Keratinocyte (primary cell): ENCODE measurements around the gene KRTAP3-1. TPM values are rescaled to one million over a fixed set of nuclear protein-coding genes. Genes with fewer than 3 reads are reported as not detected.

ENCODE experiments used
- DNase-seq: peaks from one replicate; pipeline ENCODE4 v3.0.0-alpha.2; 2011; ENCODE audit warnings: low read depth, missing footprints, low spot score
- FAIRE-seq: peaks from 2 replicates; lab custom pipeline; 2011; peaks lifted over from hg19 to GRCh38; lab: Jason Lieb, UNC
- H2AFZ ChIP-seq: 2 replicates; pipeline ENCODE4 v1.6.0; 2012; ENCODE audit warnings: low read length, control low read depth, inconsistent platforms; ENCODE audit not compliant: control insufficient read depth
- H3K27ac ChIP-seq: 2 replicates; pipeline ENCODE4 v1.5.1; 2011; ENCODE audit warnings: low read length; ENCODE audit not compliant: control insufficient read depth, insufficient read depth
- H3K27me3 ChIP-seq: 3 replicates; pipeline ENCODE4 v1.6.0; 2011; ENCODE audit warnings: low read length; ENCODE audit not compliant: control insufficient read depth, insufficient read depth; ENCODE audit errors: extremely low read depth
- H3K36me3 ChIP-seq, 2 experiments: 2 replicates in 1 of 2; 3 replicates in 1 of 2; pipeline ENCODE4 v1.5.1; 2011; ENCODE audit warnings: low read length in 2 of 2, mild to moderate bottlenecking in 1 of 2; ENCODE audit not compliant: control insufficient read depth in 2 of 2, insufficient read depth in 2 of 2; ENCODE audit errors: extremely low read depth in 1 of 2
- H3K4me1 ChIP-seq: 3 replicates; pipeline ENCODE4 v1.5.1; 2011; ENCODE audit warnings: low read length; ENCODE audit not compliant: control insufficient read depth, insufficient read depth; ENCODE audit errors: extremely low read depth
- H3K4me2 ChIP-seq: 3 replicates; pipeline ENCODE4 v1.6.0; 2011; ENCODE audit warnings: low read depth, low read length; ENCODE audit not compliant: control insufficient read depth, insufficient read depth; ENCODE audit errors: extremely low read depth
- H3K4me3 ChIP-seq, 3 experiments: fragments of 200-600 bp in 1 of 3; sonication (generic) in 1 of 3; 2 replicates in 2 of 3; 3 replicates in 1 of 3; pipeline ENCODE4 v1.5.1; 2011 to 2016; ENCODE audit warnings: low read length in 3 of 3, mild to moderate bottlenecking in 3 of 3, control low read depth in 2 of 3, inconsistent platforms in 1 of 3, low read depth in 1 of 3, mixed read lengths in 1 of 3, mixed run types in 1 of 3, moderate library complexity in 1 of 3; ENCODE audit not compliant: control insufficient read depth in 2 of 3, insufficient read depth in 2 of 3; ENCODE audit errors: extremely low read depth in 1 of 3
- H3K79me2 ChIP-seq: 2 replicates; pipeline ENCODE4 v1.6.0; 2012; ENCODE audit warnings: low read length; ENCODE audit not compliant: control insufficient read depth, insufficient read depth
- H3K9ac ChIP-seq: 3 replicates; pipeline ENCODE4 v1.6.0; 2011; ENCODE audit warnings: low read length; ENCODE audit not compliant: control insufficient read depth, insufficient read depth; ENCODE audit errors: extremely low read depth
- H3K9me1 ChIP-seq: 3 replicates; pipeline ENCODE4 v1.6.0; 2011; ENCODE audit warnings: low read length; ENCODE audit not compliant: control insufficient read depth, insufficient read depth; ENCODE audit errors: extremely low read depth
- H3K9me3 ChIP-seq: 2 replicates; pipeline ENCODE4 v1.5.1; 2012; ENCODE audit warnings: low read depth, low read length; ENCODE audit not compliant: control insufficient read depth
- H4K20me1 ChIP-seq: 3 replicates; pipeline ENCODE4 v1.6.0; 2011; ENCODE audit warnings: low read length; ENCODE audit not compliant: control insufficient read depth, insufficient read depth; ENCODE audit errors: extremely low read depth
- EZH2 ChIP-seq: IDR thresholded peaks from one replicate; pipeline ENCODE4 v1.6.1; 2012; ENCODE audit warnings: inconsistent platforms, mild to moderate bottlenecking, low read length, moderate library complexity
- dilution Hi-C: fragments of 300-500 bp; cut with MboI; formaldehyde crosslinking; loops from one replicate; pipeline ENCODE4 v1.7.0; 2020; ENCODE audit warnings: low sequenced_read_pairs; ENCODE audit not compliant: extremely low pct_ligation_motif_present
- polyA plus RNA-seq, 5 experiments: library from polyadenylated mRNA; depleted of rRNA in 3 of 5; stranded (reverse) in 3 of 5; stranded (forward) in 1 of 5; unstranded in 1 of 5; fragments of >200 nt; gene quantifications; 1 replicate in 1 of 5; 2 replicates in 3 of 5; 3 replicates in 1 of 5; pipeline versions ENCODE4 v1.2.1 to v1.2.3, GENCODE V29; 2011 to 2012; ENCODE audit warnings: missing spikeins in 2 of 5, low read depth in 1 of 5, low replicate concordance in 1 of 5
- small RNA-seq, 3 experiments: library from RNA; depleted of rRNA; stranded (forward); fragments of <200 nt; gene quantifications; one replicate each; pipeline ENCODE3, GENCODE V24; 2012; ENCODE audit warnings: low read depth in 3 of 3, low replicate concordance in 1 of 3; ENCODE audit not compliant: insufficient read length in 3 of 3
- TF ChIP-seq, protein P1 (sequence below), 3 experiments: IDR thresholded peaks in 1 of 3; conservative IDR thresholded peaks in 1 of 3; optimal IDR thresholded peaks in 1 of 3; 2 replicates in 2 of 3; 3 replicates in 1 of 3; pipeline versions ENCODE3 to v1.5.1; 2011; ENCODE audit warnings: low read length in 3 of 3, mild to moderate bottlenecking in 3 of 3, moderate library complexity in 2 of 3, control low read depth in 1 of 3, inconsistent platforms in 1 of 3; ENCODE audit not compliant: insufficient read depth in 2 of 3; ENCODE audit errors: extremely low read depth in 1 of 3

Gene KRTAP3-1
- polyA plus RNA-seq, 1 donor (not counting 4 experiments of a cell fraction or from before 2014, with no cell fraction given), result not detected

GRCh38 chr17:40961591-40961990 lies 47.3 kb downstream of the KRTAP3-1 start:
- FAIRE-seq (no peak), DNase-seq (no peak)
- Histone ChIP-seq H3K36me3 (no peaks in the 10 kb centered on the region), H3K9me3 (no peaks in the 10 kb centered on the region), H3K27me3 (no peaks in the 10 kb centered on the region), H3K79me2 (no peaks in the 10 kb centered on the region), H3K27ac (no peak overlapping the region), H3K4me2 (no peak overlapping the region), H2AFZ (no peak overlapping the region), H4K20me1 (no peaks in the 10 kb centered on the region), H3K4me1 (peaks cover 30% of the 10 kb centered on the region), H3K9me1 (no peaks in the 10 kb centered on the region), H3K9ac (no peak overlapping the region), H3K4me3 (no peak overlapping the region)
- no peak for TF ChIP-seq EZH2
- TF ChIP-seq, protein P1, sequence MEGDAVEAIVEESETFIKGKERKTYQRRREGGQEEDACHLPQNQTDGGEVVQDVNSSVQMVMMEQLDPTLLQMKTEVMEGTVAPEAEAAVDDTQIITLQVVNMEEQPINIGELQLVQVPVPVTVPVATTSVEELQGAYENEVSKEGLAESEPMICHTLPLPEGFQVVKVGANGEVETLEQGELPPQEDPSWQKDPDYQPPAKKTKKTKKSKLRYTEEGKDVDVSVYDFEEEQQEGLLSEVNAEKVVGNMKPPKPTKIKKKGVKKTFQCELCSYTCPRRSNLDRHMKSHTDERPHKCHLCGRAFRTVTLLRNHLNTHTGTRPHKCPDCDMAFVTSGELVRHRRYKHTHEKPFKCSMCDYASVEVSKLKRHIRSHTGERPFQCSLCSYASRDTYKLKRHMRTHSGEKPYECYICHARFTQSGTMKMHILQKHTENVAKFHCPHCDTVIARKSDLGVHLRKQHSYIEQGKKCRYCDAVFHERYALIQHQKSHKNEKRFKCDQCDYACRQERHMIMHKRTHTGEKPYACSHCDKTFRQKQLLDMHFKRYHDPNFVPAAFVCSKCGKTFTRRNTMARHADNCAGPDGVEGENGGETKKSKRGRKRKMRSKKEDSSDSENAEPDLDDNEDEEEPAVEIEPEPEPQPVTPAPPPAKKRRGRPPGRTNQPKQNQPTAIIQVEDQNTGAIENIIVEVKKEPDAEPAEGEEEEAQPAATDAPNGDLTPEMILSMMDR (optimal IDR thresholded peaks at IDR 0.05 in 1 of 3, IDR thresholded peaks at IDR 0.05 in 1 of 3, conservative IDR thresholded peaks at IDR 0.05 in 1 of 3; ENCODE audit: extremely low read depth in 1 of 3, insufficient read depth in 2 of 3, low read length in 3 of 3), result no peak
- dilution Hi-C loops, result no loop called here

GRCh38 chr17:40960144-40960543 lies 48.8 kb downstream of the KRTAP3-1 start:
- H3K27ac ChIP-seq, result no peak overlapping the region
- H2AFZ ChIP-seq, result no peak overlapping the region
- no peaks in the 10 kb centered on the region for H3K9me3 ChIP-seq
- TF ChIP-seq, protein P1 (optimal IDR thresholded peaks at IDR 0.05 in 1 of 3, IDR thresholded peaks at IDR 0.05 in 1 of 3, conservative IDR thresholded peaks at IDR 0.05 in 1 of 3; ENCODE audit: extremely low read depth in 1 of 3, insufficient read depth in 2 of 3, low read length in 3 of 3), result no peak
- TF ChIP-seq EZH2, result no peak
- H3K9ac ChIP-seq, result no peak overlapping the region
- DNase-seq, result no peak
- H3K27me3 ChIP-seq, result no peaks in the 10 kb centered on the region
- no peak overlapping the region for H3K4me2 ChIP-seq
- no peaks in the 10 kb centered on the region for H4K20me1 ChIP-seq
- peaks cover 38% of the 10 kb centered on the region for H3K4me1 ChIP-seq
- no peaks in the 10 kb centered on the region for H3K9me1 ChIP-seq
- no peak overlapping the region for H3K4me3 ChIP-seq
- no peaks in the 10 kb centered on the region for H3K36me3 ChIP-seq
- dilution Hi-C loops, result no loop called here
- H3K79me2 ChIP-seq, result no peaks in the 10 kb centered on the region
- FAIRE-seq, result no peak

Small RNA genes lying within 50 kb of the gene (small RNA-seq; reads per million reads assigned to genes)
- gene KRTAP3-4P, result 0 to 0.07 (median 0) reads per million in 3 experiments

Other genes with a start within 250 kb of the KRTAP3-1 start
- gene KRT26, start 236.9 kb downstream of the KRTAP3-1 start, polyA plus RNA-seq, result not detected in 3 replicates
- 0.05 TPM in 1 of 3 replicates, not detected in the others for gene KRT27, start 226.6 kb downstream of the KRTAP3-1 start, polyA plus RNA-seq
- not detected in 3 replicates for gene KRT28, start 209.2 kb downstream of the KRTAP3-1 start, polyA plus RNA-seq
- 27.2 to 67.9 TPM (median 66.2 TPM) in 3 replicates for gene KRT10, start 186.5 kb downstream of the KRTAP3-1 start, polyA plus RNA-seq
- not detected in 3 replicates for gene KRT12, start 141.9 kb downstream of the KRTAP3-1 start, polyA plus RNA-seq
- not detected in 3 replicates for gene KRT20, start 123.9 kb downstream of the KRTAP3-1 start, polyA plus RNA-seq
- 8.2 to 14.4 TPM (median 9.3 TPM) in 3 replicates for gene KRT23, start 71.5 kb downstream of the KRTAP3-1 start, polyA plus RNA-seq
- gene KRT39, start 42.2 kb downstream of the KRTAP3-1 start, polyA plus RNA-seq, result 0.05 TPM in 1 of 3 replicates, not detected in the others
- 0.03 TPM in 2 of 3 replicates, not detected in the other for gene KRT40, start 24.8 kb downstream of the KRTAP3-1 start, polyA plus RNA-seq
- gene KRTAP3-3, start 15.0 kb downstream of the KRTAP3-1 start, polyA plus RNA-seq, result not detected in 3 replicates
- not detected in 3 replicates for gene KRTAP3-2, start 9.2 kb downstream of the KRTAP3-1 start, polyA plus RNA-seq
- 0.05 to 0.23 TPM (median 0.08 TPM) in 3 replicates for gene KRTAP1-5, start 18.1 kb upstream of the KRTAP3-1 start, polyA plus RNA-seq
- gene KRTAP1-4, start 21.1 kb upstream of the KRTAP3-1 start, polyA plus RNA-seq, result not detected in 3 replicates
- not detected in 3 replicates for gene KRTAP1-3, start 25.7 kb upstream of the KRTAP3-1 start, polyA plus RNA-seq
- gene KRTAP1-1, start 32.3 kb upstream of the KRTAP3-1 start, polyA plus RNA-seq, result 0.07 to 0.13 TPM in 2 of 3 replicates, not detected in the other
- not detected in 3 replicates for gene KRTAP2-1, start 38.2 kb upstream of the KRTAP3-1 start, polyA plus RNA-seq
- gene KRTAP2-2, start 46.1 kb upstream of the KRTAP3-1 start, polyA plus RNA-seq, result not detected in 3 replicates
- gene KRTAP2-3, start 51.0 kb upstream of the KRTAP3-1 start, polyA plus RNA-seq, result 8.4 to 21.3 TPM (median 9.0 TPM) in 3 replicates
- gene KRTAP2-4, start 56.8 kb upstream of the KRTAP3-1 start, polyA plus RNA-seq, result 0.12 TPM in 1 of 3 replicates, not detected in the others
- gene KRTAP4-7, start 75.0 kb upstream of the KRTAP3-1 start, polyA plus RNA-seq, result not detected in 3 replicates
- gene KRTAP4-8, start 89.0 kb upstream of the KRTAP3-1 start, polyA plus RNA-seq, result not detected in 3 replicates
- not detected in 3 replicates for gene KRTAP4-16, start 93.1 kb upstream of the KRTAP3-1 start, polyA plus RNA-seq
- gene KRTAP4-9, start 96.3 kb upstream of the KRTAP3-1 start, polyA plus RNA-seq, result not detected in 3 replicates
- gene KRTAP4-11, start 109.2 kb upstream of the KRTAP3-1 start, polyA plus RNA-seq, result not detected in 3 replicates
- gene KRTAP4-12, start 115.1 kb upstream of the KRTAP3-1 start, polyA plus RNA-seq, result not detected in 3 replicates
- not detected in 3 replicates for gene KRTAP4-6, start 131.4 kb upstream of the KRTAP3-1 start, polyA plus RNA-seq
- not detected in 3 replicates for gene KRTAP4-5, start 140.7 kb upstream of the KRTAP3-1 start, polyA plus RNA-seq
- gene KRTAP4-4, start 151.6 kb upstream of the KRTAP3-1 start, polyA plus RNA-seq, result not detected in 3 replicates
- not detected in 3 replicates for gene KRTAP4-3, start 159.1 kb upstream of the KRTAP3-1 start, polyA plus RNA-seq
- gene KRTAP4-2, start 169.1 kb upstream of the KRTAP3-1 start, polyA plus RNA-seq, result not detected in 3 replicates
- not detected in 3 replicates for gene KRTAP4-1, start 175.8 kb upstream of the KRTAP3-1 start, polyA plus RNA-seq
- gene KRTAP9-1, start 180.8 kb upstream of the KRTAP3-1 start, polyA plus RNA-seq, result not detected in 3 replicates
- not detected in 3 replicates for gene KRTAP9-2, start 217.5 kb upstream of the KRTAP3-1 start, polyA plus RNA-seq
- gene KRTAP9-3, start 223.3 kb upstream of the KRTAP3-1 start, polyA plus RNA-seq, result not detected in 3 replicates
- not detected in 3 replicates for gene KRTAP9-8, start 228.9 kb upstream of the KRTAP3-1 start, polyA plus RNA-seq
- not detected in 3 replicates for gene KRTAP9-4, start 240.6 kb upstream of the KRTAP3-1 start, polyA plus RNA-seq
- not detected in 3 replicates for gene KRTAP9-9, start 246.3 kb upstream of the KRTAP3-1 start, polyA plus RNA-seq